Measurements from ENCODE around the gene EGFL6. TPM values are rescaled to one million over a fixed set of nuclear protein-coding genes. Genes with fewer than 3 reads are reported as not detected.

Gene EGFL6, protein sequence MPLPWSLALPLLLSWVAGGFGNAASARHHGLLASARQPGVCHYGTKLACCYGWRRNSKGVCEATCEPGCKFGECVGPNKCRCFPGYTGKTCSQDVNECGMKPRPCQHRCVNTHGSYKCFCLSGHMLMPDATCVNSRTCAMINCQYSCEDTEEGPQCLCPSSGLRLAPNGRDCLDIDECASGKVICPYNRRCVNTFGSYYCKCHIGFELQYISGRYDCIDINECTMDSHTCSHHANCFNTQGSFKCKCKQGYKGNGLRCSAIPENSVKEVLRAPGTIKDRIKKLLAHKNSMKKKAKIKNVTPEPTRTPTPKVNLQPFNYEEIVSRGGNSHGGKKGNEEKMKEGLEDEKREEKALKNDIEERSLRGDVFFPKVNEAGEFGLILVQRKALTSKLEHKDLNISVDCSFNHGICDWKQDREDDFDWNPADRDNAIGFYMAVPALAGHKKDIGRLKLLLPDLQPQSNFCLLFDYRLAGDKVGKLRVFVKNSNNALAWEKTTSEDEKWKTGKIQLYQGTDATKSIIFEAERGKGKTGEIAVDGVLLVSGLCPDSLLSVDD
- total RNA-seq: 10.1 and 11.5 TPM in 2 replicates

DNA sequence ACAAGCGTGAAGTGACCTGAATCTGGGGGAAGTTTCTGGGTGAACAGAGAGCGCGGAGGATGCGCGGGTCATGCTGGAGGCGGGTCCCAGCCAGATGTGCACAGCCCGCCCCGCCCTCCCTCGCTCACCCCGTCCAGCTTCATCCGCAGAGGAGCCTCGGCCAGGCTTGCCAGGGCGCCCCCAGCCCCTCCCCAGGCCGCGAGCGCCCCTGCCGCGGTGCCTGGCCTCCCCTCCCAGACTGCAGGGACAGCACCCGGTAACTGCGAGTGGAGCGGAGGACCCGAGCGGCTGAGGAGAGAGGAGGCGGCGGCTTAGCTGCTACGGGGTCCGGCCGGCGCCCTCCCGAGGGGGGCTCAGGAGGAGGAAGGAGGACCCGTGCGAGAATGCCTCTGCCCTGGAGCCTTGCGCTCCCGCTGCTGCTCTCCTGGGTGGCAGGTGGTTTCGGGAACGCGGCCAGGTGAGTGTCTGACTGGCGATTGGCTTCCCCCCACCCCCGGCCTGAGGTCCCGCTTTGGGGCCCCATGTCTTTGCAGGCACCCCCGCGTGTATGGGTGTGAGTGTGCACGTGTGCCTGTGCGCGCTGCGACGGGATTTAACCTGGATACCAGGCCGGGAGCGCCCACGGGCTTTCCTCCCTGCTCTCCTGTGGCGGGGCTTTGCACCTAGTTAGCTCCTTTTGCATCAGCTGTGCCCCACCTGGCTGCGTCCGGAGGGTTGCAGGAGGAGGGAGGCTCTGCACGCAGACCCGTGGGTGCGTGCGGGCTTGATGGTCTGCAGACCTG is at the start of gene EGFL6:
TSS of gene EGFL6 (plus strand) at position 123 of the 782 bp plus-strand sequence. CDS start at position 384, 261 bp downstream.
- intact Hi-C loops (cut with micrococcal nuclease): loop anchor here (2.0 to 5.0 kb wide), 3 partner anchors 45 to 463 kb away; partner anchors contain the start of gene TCEANC

DNA sequence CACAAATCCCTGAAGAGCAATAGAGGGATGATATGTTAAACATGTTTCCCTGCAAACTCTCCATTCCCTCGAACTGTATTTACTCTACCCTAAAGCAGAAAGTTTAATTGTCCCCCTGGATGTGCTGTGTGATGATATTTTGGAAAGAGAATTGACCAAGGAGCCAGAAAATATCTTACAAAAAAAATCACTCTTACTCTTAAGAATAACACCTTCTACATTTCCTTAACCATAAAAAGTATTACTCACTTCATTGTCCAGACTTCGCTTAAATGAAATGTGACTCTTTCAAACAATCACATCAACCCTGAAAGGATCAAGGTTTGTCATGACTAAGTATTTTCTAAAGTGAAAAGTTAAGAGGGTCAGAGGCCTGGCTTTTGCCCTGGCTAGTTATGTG is 49.0 kb upstream of the EGFL6 start:
- intact Hi-C loops (cut with micrococcal nuclease): no loop called here

DNA sequence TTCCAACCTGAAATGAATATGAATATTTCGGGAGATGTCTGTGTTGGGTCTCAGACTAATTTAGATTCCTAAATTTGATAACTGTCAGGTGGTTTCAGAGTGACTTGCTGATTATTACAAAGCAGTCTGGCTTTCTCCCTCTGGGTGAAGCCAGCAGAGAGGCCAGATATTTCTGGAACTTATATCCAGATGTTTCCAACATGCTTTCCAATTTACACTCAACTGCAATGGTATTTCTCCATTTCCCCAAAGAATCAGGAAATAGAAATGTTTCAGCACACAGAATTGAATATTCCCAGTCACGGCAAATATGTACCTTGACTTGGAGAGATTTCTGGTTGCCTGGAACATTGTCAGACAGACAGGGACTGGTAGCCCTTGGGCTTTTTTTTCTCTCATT is 48.5 kb upstream of the EGFL6 start:
- intact Hi-C loops (cut with micrococcal nuclease): no loop called here

DNA sequence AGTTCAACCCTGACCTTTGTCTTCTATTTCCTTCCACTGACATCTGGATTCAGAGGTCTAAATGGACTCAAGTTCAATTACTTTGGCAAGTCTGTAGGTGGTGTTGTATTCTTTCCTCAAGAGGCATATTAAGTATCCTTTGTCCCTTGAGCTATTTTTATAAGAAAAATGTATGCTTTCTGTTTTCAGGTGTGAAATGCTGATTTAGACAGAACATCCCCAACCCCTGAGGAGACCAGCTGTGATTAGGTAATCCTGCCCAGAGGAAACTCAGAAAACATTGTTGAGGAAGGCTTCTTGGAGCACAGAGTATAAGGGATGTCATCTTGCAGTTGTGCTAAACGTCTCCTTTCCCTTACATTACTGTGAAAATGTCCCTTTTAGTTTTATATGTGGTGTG is 46.6 kb upstream of the EGFL6 start:
- intact Hi-C loops (cut with micrococcal nuclease): no loop called here

DNA sequence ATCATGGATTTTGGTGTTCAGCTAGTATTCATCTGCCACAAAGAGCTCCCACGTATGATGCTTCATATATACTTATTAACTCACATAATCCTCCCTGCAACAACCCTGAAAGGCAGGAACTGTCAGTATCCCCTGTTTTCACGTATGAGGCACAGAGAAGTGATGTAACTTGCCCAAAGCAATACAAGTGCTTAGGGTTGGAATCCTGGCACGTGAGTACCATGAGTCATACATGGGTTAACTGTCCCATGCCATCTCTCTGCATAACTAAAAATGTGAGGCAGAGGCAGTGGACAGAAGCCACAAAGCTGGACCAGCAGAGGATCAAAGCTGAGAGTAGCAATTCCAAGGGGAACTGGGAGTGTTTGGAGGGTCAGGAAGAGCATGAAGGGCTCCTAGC is 35.7 kb upstream of the EGFL6 start:
- intact Hi-C loops (cut with micrococcal nuclease): no loop called here

DNA sequence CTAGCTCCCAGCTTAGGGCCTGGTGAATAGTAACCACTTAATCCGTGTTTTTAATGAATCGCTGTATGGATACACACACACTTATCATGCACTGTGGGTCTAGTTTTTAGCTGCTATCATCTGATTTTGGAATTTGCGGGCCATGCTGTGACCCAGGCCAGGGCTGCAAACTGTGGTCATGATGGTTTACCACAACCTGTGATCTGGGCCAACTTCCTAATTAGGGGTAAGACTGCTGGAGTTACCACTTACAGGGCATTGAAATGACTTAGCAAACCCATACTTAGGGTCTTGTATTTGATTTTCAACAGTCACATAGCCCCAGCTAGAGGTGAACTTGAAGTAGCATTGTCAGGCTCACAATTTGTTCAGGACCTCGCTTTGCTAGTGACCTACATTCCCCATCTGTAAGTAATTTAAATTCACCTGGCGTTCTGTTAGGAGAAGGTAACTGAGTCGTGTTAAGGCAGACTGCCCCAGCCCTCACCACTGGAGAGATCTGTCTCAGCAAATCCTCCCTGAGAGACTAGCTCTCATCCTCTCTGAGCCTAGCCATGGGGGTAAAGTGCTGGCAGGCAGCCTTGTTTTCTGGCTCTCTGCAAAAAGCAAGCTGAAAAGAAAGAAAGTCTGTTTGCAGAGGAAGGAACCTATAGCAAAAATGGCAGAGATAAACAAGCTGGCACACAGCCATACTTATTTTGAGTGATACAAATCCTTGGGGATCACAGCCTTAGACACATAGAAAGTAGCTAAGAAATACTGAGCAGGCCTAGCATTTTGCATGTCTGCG is 33.8 kb upstream of the EGFL6 start:
- intact Hi-C loops (cut with micrococcal nuclease): no loop called here

DNA sequence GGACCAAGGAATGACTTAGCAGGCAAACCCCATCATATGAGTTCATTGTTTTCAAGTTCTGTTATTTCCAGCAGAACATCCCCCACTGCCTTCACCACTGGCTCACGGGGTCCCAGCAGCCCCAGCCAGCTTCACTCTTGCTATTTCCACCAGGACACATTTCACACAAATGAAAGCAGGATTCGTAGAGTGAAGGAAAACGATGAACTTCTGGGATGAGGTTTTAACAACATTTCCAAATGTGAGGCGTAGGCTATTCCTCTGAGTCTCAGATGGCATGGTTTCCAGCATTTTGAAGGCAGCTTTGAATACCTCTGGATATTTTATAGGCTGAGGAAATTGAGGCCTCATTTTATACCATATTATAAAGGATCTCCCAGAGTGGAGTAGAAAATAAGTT is 32.9 kb upstream of the EGFL6 start:
- intact Hi-C loops (cut with micrococcal nuclease): no loop called here

DNA sequence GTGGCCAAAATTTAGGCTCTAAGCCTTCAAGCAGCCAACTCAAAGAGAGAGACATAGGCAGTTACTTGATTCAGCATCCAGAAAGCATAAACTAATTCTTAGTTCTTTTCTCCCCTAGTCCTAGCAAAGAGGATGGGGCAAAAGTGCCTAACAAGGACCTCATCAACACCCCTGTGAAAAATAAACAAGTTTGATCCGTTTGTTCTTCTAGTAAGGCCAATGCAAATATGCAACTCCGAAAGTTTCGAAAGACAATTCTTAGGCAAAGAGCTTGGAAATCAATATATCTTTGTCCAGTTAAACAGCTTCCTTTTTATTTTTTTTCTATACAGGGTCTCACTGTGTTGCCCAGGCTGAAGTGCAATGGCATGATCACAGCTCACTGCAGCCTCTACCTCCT is 31.0 kb upstream of the EGFL6 start:
- intact Hi-C loops (cut with micrococcal nuclease): no loop called here

DNA sequence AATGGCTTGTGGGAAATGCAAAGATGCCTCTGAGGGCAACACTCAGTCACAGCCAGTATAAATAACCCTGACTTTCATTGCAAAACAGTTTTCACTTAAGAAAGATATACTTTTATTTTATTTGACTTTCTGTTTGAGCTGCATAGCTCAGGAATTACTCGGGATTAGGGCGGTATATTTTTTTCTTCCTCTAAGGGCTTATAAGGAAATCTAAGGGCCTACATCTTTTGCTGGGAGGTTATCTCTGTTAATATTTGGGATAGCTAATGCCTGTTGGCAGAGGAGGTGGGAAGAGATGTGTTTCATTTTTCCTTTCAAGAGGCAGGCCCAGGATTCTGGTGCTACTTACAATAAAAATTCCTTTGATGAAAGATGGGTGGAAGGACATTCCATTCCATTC is 28.8 kb upstream of the EGFL6 start:
- intact Hi-C loops (cut with micrococcal nuclease): loop anchor here (1.0 kb wide), 1 partner anchor 28 kb away; no protein-coding TSS in a partner anchor

DNA sequence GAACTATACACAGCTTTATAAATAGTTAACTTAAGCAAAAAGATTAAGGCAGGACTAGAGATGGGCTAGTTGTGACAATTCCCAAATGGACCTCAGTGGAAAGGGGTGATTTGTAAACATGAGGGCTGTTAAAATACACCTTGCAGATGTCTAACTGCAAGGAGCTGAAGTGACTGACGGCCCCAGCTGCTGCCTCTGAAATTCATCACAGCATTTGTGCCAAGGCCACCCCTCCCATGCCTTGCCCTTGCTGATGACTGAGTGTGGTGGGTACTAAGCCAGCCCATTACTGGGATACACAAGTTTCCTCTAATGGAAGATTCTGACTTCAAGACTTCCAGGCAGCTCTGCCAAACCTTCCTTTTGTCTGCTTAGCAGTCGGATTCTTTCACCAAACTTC is 23.7 kb upstream of the EGFL6 start:
- intact Hi-C loops (cut with micrococcal nuclease): no loop called here

DNA sequence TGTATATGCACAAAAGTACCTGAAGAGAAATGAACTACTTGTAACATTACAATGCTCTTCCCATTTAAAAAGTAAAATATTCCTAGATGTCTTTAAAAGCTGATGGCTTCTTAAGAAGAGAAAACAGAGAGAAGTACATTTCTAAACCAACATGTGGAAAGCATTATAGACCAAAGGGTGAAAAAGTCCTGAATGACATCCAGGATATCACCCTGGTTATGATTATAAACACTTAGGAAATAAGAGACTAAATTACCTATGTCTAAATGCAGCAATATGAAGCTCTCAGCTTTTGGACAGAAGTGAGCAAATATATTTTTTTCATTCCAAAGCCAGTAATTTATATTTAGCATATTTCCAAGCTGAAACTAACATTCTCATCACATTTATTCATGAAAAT is 21.7 kb upstream of the EGFL6 start:
- intact Hi-C loops (cut with micrococcal nuclease): no loop called here

DNA sequence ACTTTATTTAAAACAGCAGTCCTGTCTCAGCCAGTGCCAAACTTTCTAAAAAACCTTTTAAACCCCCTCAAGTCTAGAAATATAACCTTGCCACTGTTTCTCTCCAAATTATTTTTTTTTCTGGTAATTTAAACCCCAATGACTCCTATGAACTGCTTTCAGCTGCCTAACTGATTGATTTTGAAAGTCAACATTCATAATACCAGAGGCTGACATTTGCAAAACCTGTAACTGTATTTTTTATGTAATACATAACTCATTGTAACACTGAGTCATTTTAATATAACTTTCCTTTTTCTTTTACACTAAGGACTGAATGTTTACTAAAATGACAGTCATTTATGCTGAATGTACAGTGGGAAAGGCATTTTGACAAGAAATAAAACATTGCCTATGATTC is 19.1 kb upstream of the EGFL6 start:
- intact Hi-C loops (cut with micrococcal nuclease): no loop called here

DNA sequence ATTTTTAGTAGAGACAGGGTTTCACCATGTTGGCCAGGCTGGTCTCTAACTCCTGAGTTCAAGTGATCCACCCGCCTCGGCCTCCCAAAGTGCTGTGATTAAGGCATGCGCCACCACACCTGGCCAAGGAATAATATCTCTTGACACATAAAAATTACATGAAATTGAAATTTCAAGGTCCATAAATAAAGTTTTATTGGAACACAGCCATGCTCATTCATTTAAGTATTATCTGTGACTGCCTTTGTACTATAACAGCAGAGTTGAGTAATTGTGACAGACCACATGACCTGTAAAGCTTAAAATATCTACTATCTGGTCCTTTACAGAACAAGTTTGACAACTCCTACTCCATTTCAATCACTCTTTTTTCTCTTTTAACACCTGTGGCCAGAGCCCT is 17.8 kb upstream of the EGFL6 start:
- intact Hi-C loops (cut with micrococcal nuclease): no loop called here

DNA sequence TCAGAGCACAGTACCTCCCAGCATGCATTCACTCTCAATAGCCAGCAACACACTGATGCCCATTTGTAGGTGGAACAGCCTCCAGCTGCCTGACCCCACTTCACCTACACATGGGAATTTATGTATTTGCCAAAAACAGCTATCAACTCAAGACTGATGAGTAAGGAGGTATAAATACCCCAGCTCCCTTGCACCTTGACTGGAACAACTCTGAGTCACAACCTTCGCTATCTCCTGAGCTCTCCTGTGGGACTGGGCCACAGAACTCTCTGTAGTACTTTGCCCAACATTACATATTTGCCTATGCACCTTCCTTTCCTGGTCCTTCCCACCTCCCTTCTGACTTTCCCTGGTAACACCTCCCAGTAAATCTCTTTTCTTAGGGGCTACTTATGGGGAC is 16.5 kb upstream of the EGFL6 start:
- intact Hi-C loops (cut with micrococcal nuclease): no loop called here

DNA sequence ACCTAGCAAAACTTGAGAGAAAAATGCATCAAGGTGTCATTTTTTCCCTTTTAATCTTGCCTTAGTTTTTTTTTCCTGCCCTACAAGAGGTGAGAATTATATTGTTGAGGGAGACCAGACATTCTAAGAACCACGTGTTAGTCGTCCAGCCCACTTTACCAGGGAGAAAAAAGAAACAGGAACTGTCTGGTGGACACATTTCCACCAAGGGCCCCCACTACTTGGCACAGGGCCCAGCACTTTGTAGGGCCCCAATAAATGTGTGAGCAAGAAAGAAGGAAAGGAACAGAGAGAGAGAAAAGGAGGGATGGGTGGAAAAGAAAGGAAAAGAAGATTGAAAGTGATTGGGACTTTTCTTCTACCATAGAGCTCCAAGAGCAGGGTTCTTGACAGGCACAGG is 3.9 kb upstream of the EGFL6 start:
- intact Hi-C loops (cut with micrococcal nuclease): no loop called here

DNA sequence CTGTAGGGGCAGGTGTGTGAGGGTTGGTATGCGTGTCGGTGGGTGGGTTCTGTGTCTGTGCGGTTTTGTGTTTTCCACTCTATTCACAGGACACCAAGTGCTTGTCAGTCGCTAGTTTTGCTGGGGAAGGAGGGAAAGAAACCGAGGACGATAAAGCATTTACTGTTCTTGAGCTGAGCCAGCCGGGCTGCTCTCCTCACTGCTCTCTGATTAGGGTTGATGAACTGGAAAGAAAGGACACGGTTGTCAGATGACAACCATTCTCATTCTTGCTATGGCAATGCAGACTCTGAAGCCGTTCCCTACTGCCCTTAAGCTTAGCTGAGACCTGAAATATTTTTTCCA is 832 bp downstream of the EGFL6 start:
- intact Hi-C loops (cut with micrococcal nuclease): loop anchor here (2.0 to 5.0 kb wide), 3 partner anchors 45 to 462 kb away; partner anchors contain the start of gene TCEANC

DNA sequence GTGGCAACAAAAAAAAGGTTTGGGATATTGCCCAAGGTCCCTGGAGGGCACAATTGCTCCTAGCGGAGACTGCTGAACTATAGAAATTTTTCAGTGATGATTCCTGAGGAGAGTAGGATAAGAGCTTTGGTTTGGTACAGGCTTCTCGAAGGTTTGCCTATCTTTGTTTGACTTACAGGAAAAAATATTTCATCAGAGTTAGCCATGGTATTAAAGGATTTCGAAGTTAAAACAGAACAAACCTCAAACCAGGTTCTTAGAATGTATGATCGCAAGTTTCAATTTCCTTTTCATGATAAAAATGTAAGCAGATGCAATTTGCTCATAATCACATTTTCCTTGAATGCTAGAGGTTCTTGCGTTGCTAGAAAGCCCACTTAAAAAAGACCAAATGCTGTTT is 1.7 kb downstream of the EGFL6 start:
- intact Hi-C loops (cut with micrococcal nuclease): loop anchor here (2.0 to 5.0 kb wide), 3 partner anchors 44 to 461 kb away; partner anchors contain the start of gene TCEANC

DNA sequence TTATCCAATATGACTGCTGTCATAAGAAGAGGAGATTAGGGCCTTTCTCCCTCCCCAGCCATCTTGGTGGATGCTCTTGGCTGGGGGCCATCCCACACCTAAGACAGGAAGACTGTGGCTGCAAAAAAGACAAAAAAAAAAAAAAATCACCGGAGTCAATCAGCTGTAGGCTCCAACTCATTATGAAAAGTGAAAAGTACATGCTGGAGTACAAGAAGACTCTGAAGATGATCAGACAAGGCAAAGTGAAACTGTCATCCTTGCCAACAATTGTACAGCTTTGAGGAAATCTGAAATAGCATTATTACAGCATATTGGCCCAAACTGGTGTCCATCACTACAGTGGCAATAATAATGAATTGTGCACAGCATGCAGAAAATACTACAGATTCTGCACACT is 5.2 kb downstream of the EGFL6 start:
- intact Hi-C loops (cut with micrococcal nuclease): loop anchor here (5.0 kb wide), 1 partner anchor 458 kb away; no protein-coding TSS in a partner anchor

DNA sequence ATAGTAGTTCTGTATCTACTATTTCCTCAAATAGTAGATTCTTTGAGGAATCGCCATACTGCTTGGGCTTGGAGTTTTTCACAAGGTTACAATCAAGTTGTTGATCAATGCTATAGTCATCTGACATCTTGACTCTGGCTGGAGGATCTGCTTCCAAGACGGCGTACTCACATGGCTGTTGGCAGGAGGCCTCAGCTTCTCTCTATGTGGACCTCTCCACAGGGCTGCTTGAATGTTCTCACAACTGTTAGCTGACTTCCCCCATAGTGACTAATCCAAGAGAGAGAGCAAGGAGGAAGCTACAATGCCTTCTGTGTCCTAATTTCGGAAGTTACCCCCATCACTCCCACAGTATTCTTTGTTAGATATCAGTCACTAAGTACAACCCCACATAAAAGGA is 10.3 kb downstream of the EGFL6 start:
- intact Hi-C loops (cut with micrococcal nuclease): no loop called here

DNA sequence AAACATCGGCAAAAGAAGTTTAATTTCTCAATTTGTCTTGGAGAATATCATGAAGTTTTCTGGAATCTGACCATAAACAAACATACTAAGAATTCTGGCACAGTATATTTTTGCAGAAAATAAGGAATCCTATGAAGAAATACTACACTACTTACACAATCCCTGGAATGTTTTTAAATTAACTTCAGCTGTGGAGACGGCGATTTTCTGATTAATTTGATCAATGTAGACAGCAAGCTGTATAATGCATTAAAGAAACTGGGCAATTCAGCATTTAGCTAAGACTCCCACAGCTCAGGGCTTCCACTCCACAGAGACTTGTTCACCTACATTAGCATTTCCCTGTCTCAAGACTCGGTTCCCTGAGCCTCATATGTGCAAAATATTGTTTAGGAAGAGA is 12.2 kb downstream of the EGFL6 start:
- intact Hi-C loops (cut with micrococcal nuclease): no loop called here

DNA sequence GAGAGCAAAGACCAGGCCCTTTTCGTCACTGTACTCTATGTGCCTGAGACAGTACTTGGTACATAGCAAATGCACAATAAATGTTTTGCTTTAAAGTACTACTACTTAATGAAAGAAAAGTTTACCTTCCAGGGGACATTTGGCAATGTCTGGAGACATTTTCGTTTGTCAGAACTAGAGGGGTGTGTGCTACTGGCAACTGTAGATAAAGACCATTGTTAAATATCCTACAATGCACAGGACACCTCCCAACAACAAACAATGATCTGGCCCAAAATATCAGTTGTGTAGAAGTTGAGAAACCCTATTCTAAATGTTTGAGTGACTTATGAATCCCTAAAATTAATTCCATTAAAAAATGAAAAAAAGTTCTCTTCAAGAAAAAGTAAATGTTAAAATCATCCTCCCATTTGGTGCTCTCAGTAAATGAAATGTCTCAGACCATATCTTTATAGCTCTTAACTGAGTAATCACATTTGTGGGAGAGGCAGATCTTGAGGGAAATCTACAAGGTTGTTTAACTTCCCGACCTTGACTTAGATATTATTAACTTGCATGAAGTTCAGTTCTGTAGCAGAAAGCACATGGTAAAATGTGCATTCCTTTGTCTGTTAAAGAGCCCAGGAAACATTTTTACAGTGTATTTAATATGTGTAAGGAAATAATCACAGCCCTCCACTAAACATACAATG is 18.5 kb downstream of the EGFL6 start:
- intact Hi-C loops (cut with micrococcal nuclease): no loop called here

Measured in T-helper 1 cell treated with Interleukin-12 subunit alpha and Interleukin-12 subunit beta and Interleukin-4 antibody, amounts not matched to agents 30 ng/mL and 1 ng/mL, for 36 hours (primary cell).